NCI-H748 (cell line): ENCODE measurements around the gene TMEM131.
"Not testable (repeated sequence)": the region's sequence is repeated elsewhere in the genome, so short reads cannot be mapped to it uniquely, and the experiment has no call there.

Experiments
- DNase-seq: peaks from one replicate; lab custom pipeline; 2025; ENCODE audit not compliant: unreplicated experiment; lab: John Stamatoyannopoulos, UW

Gene TMEM131

DNA sequence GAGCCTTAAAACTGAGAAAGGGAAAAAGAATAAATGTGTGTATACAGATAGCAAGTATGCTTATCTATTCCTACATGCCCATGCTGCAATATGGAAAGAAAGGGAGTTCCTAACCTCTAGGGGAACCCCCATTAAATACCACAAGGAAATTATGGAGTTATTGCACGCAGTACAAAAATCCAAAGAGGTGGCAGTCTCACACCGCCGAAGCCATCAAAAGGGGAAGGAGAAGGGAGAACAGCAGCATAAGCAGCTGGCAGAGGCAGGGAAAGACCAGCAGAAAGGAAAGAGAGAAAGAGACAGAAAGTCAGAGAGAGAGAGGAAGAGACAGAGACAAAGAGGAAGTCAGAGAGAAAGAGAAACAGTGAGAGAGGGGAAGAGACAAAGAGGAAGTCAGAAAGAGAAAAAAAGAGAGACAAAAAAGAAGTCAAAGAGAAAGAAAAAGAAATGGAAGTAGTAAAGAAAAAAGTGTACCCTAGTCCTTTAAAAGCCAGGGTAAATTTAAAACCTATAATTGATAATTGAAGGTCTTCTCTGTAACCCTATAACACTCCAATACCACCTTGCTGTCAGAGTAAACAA lies 169.4 kb downstream of the TMEM131 start:
- DNase-seq = not testable (repeated sequence)

DNA sequence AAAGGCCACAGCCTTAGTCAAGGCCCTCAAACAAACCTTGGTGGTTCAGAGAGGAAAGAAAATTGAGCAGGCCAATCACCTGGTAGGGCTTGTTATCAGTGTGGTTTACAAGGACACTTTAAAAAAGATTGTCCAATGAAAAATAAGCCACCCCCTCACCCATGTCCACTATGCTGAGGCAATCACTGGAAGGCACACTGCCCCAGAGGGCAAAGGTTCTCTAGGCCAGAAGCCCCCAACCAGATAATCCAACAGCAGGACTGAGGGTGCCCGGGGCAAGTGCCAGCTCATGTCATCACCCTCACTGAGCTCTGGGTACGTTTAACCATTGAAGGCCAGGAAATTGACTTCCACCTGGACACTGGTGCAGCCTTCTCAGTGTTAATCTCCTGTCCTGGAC lies 171.7 kb downstream of the TMEM131 start:
- DNase-seq = not testable (repeated sequence)

DNA sequence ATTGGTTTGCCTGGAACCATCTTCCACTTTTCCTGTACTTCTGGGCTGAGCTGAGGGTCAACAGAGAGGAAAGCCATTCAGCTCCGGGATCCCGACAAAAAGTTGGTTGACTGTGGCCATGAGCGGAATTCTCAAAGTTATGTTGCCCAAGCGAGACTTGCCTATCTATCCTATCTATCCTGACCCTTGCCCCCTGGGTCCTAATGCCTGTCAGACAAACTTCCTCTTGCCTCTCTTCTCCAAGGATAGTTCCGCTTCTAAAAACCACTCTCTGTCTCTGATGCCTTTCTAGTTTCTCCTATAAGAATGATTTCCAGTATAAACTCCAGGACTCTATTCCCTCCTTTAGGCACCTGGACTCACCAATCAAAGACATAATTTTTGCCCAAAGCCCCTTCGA lies 173.9 kb downstream of the TMEM131 start:
- DNase-seq = not testable (repeated sequence)

DNA sequence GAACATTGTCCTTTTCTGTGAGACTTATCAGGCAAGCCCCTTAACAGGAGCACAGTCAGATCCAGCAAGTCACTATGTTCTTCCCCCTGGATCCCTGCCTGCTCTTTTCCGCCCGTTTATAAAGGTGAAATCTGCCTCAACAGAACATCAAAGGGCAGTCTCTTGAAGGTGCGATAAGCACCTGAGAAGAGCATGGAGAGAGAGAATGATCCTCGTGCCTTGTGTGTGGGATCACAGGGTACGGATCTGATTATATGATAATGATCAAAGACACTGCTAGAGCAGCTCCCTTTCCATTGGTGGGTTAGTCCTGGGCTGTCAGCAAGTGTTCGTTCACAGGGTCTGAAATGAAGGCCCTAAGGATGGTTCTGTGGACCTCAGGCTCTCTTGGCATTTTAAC lies 176.0 kb downstream of the TMEM131 start:
- DNase-seq = no peak

DNA sequence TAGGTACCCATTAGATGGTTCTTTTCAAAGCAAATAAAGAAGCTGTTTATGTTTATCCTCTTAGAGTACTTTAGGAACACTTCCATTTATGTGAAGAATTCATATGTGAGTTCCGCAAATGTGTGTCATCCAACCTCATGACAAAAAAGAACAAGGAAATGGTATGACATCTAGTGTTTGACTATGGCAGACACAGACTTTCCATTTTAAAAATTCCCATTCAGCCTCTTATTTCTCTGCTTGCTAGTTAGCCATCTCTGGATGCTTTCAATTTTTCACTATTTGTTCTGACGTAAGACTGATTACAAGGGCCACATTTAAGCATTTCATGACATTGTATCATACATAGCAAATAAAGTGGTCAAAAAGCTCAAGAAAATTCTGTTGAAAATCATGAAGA lies 179.3 kb downstream of the TMEM131 start:
- DNase-seq = no peak

DNA sequence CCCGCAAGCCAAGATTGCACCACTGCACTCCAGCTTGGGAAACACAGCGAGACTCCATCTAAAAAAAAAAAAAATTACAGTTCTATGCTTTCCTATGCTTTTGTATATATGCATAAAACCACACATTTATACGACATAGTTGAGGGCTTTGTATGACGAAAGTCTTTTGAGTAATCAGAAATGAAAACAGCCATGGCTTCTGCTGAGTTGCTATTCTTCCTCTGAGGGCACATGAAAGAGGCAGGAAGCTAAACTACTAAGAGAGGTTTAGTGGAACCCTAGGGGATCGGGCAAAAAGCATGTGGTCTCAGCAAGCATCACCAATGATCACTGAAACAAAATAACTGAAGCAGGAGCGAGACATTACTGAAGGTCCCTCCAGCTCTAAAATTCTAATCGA lies 182.8 kb downstream of the TMEM131 start:
- DNase-seq = no peak

DNA sequence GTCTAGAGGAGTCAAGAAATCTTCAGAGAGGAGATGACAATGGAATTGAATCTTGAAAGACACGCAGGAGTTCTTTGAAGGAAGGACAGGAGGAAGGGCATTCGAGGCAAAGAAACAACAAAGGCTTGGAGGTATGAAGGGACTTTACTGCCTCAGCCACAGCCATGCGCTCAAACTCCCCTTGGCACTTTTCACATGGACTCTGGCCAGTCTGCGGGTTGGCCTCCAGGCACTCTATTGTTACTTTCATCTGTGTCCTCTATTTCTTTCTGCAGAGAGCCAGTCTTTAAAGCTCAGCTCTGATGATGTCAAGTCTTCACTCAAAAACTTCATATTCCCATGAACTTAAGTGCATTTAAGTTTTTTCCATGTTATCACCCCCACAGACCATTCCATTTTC lies 186.9 kb downstream of the TMEM131 start:
- no peak for DNase-seq

DNA sequence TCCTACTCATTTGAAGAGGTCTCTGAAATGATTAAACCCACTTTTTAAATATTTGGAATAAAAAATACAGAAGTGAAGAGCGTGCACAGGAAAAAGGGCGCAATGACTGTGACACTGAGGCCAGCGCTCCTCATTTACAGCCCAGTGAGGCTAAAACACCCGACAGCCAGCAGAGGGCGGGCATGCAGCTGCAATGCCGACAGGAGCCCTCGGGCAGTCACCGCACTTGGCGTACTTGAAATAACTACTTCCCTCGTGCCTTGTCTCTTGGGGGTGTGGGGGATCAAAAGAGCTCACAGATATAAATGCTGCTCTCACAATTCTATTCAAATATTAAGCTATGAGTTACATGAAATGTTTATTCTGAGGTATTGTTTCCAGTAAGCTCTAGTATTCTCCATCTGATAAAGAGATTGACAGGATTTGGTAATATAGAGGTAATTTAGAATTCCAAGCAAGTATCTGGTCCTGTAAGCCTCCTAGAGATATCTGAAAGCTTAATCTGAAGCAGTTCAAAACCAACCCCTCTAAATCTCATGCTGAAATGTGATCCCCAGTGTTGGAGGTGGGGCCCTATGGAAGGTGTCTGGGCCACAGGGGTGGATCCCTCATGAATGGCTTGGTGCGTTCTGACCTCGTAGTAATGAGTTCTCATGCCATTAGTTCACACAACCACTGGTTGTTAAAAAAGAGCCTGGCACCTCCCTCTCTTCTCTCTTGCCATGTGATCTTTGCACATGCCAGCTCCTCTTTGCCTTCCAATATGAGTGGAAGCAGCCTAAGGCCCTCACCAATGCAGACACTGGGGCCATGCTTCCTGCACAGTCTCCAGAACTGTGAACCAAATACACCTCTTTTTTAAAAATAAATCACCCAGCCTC lies 188.8 kb downstream of the TMEM131 start:
- DNase-seq = peak; percentile 71

DNA sequence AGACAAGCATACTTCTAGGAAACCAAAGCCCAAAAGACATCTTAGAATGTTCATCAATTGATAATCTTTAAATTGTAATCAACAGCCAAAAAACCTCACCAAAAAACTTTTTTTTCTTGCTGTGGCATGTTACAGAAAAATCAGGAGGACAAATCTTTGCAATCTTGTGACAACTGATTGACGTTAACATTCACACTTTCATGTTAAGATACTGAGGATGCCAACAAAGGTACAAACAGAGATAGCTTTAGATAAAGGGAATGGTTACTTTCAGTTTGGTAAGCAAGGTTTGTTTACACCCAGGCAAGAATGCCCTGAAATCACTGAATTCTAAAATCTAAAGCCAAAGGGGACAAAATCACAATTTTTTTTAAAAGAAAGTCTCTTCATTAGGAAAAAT lies 190.0 kb downstream of the TMEM131 start:
- no peak for DNase-seq

DNA sequence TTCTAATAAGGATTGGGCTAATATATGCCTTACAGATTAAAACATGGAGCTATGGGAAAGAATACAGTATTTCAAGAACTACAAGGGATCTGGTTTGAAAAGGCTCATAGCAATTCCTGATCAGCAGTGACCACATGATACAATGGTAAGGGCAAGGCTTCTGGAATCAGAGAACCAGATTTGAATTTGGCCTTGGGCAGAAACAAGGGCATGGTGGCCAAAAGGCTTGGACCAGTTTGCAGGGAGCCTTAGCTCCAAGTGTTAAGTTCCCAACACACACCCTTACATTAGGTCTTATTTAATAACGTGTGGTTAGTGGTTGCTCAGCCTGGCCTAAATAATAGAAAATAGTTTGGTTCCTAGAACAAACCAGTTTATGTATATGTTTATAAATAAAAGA lies 194.7 kb downstream of the TMEM131 start:
- no peak for DNase-seq

DNA sequence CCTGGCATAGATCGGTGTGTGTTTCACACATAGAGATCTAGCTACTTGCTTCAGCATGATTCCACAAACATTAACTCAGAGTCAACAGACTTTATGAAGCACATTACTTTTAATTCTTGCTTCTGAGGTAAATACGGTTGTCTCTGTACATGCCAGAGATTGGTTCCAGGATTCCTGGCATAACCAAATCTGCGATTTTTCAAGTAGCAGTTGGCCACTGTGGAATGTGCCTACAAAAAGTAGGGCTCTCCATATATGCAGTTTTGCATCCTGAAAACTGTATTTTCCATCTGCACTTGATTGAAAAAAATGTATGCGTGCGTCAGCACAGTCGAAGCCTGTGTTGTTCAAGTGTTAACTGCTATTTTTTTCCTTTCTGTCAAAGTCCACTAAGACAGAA lies 197.3 kb downstream of the TMEM131 start:
- no peak for DNase-seq

DNA sequence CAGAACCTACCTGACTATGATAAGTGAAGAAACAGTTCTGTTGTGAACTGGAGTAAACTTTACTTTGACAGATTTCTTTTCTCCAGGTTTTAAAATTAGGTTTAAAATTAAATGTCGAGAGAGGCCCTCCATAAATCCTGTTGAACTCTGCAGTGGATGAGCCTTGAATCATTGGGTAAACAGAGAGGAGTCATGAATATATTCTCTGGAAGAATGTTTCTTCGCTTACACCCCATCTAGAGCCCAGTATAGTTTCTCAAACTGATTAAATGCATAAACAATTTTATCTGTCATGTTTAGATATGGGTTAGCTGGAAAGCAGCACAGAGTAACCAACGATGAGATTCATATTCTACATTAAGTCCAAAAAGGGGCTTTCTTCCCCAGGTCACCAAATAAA lies 198.4 kb downstream of the TMEM131 start:
- DNase-seq = no peak

DNA sequence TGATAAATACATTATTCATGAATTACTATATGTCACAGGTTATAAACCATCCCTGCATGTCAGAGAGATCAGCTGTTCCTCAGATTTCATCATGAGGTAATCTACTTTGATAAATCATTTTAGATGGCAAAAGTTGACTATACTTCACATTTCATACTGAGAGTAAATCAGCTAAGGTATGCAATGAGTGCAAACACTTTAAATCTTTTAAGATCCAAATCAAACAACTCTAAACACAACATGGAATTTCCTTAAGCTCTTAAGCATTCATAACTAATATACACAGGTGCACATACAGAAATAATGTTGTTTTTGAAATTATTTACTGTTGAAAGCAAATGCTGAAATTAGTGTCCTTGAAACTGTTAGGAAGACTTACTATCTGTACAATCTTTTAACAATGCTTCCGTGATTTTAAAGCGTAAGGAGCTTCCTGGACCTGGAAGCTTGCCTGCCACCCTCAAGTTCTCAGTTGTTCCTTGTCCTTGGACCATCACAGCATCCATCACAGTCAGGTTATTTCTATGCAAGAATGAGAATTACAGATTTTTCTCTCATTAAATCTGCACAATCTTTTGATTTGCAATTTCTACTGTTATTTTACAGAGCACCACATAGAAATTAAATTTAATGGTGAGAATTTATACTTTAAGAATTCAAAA lies 199.2 kb downstream of the TMEM131 start:
- DNase-seq = no peak

DNA sequence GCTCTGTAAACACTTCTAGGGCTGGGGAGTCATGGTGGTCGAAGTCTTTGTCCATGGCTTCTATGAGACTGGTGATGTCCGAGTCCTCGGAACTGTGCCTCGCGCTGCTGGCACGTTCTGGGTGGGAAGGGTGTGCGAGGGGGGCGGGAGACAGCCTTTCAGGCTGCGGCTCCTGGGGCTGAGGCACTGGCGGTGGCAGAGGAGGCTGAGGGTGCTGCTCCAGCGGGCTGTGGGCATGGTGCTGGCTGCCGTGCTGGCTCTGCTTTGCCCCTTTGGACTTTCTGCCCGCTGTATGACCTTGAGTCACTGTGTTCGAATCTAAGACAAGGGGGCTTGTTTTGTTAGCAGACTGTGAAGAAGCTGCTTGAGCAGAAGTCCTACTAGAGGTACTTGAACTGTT lies 203.3 kb downstream of the TMEM131 start:
- no peak for DNase-seq

DNA sequence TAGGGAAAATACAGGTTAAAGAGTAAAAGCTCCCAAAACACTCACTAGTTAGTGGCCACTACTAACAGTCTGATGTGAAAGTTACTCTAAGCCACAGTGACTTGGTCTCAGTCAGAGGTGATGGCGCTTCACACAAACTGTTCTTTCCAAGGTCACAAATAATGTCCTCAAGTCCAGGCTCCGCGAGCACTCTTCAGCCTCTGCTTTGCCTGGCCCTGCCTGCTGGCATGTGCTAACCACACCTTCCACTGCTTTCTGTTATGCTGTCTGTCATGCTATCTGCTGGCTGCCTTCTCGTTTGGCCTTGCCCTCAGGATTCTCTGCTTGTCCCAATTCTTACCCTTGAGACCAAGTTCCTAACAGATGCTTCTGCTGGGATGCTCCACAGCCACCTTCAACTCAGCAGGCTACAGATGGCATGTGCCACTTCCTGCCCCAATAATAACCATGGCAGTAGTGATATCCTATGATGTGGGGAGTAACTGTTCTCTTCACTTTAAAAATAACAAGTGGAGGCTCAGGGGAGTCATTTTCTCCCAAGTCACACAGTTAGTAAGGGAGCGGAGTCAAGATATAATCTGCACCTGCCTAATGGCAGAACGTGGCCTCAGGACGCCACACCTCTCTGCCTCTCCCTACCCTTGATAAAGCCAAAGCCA lies 206.6 kb downstream of the TMEM131 start:
- DNase-seq = no peak

DNA sequence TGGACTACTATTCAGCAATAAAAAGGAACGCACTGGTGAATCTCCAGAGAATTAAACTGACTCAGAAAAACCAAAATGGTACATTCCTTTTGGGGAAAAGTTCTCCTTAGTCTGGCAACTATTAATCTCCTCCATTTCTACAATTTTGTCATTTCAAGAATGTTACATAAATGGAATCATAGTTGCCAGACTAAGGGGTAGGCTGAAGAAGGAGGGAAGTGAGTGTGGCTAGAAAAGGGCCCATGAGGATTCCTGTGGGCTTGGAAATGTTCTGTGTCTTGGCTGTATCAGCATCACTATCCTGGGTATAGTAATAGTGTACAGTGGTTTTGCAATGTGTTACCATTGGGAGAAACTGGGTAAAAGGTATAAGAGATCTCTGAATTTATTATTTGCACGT lies 209.9 kb downstream of the TMEM131 start:
- no peak for DNase-seq

DNA sequence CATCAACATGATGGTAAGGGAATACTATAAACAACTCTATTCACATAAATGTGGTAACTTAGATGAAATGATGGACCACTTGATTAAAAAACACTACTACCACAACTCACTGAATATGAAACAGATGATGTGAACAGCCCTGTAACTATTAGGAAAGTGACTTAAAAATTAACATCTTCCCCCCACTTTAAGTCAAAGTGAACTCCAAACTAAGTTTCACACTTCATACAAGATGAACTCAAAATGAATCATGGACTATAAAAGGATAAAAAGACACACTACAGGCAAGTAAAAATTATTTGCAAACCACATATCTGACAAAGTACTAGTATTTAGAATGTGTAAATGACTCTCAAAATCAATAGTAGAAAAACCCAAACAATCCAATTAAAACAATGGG lies 210.8 kb downstream of the TMEM131 start:
- DNase-seq = no peak

DNA sequence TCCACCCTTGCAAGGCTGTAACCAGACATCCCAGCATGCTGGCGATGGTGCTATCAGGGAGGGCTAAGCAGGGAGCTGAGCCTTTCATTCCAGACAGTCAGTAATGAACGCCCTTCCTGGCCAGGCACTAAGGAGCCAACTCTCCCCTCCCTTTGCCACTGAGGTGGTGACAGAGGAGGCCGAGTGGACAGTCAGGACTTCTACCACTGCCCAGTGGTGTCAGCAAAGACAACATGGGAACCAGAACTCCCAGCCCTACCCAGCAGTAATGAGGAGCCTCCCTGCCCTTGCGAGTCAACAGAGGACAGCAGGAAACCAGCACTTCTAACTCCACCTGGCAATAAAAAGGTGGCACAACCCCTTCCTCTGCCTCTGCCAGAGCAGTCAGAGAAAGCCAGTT lies 213.8 kb downstream of the TMEM131 start:
- peak; percentile 77 for DNase-seq

DNA sequence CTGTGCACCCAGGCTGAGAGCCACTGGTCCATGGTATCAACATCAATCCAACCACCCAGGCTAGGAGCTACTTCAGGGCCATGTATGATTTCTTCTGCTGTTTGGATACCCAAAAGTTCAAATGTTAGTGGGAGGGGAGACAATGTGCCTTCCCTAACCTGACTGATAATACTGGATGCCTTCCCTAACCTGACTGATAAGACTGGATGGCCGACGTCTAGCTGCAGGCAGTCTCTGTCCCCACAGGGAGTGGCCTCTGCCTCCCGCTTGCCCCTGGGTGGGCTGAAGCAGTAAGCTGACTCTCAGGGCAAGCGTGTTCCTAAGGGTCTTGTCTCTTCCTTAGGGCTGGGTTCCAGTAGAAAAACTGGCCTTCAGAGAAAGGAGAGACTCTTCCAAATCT lies 216.6 kb downstream of the TMEM131 start:
- DNase-seq = no peak

DNA sequence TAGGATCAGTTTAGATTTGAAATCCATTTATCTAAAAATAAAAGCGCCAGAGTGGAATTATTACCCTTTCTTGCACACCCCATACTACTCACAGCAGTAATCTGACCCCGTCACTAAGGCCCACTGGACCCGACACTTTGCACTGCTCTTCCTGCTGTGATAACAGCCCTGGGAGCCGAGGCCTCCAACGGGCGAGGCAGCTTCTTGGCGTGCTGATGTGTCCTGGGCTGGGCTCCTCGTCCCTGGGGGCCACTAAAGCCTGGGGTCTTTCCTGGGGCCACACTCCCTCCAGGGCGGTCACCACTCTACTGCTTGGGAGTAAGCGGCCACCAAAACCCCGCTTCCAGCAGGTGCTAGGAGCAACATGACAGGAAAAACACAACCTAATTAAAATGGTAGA lies 220.7 kb downstream of the TMEM131 start:
- DNase-seq = no peak

DNA sequence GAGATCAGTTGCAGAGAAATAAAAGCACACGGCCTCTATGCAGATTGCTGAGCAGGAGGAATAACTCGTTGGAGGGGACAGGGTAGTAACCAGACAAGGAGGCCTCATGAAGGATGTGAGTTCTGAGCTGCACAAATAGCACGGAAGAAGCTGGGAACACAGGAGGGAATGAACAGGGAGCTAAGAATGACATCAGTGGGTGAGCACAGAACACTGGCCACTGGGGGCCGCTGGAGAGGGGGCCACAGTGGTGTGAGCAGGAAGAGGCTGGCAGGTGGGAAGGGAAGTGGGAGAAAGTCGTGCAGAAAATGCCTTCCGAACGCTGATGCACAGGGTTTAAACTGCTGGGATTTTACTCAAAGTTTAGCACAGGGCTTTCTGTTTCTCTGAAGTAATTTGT lies 221.3 kb downstream of the TMEM131 start:
- DNase-seq = no peak

DNA sequence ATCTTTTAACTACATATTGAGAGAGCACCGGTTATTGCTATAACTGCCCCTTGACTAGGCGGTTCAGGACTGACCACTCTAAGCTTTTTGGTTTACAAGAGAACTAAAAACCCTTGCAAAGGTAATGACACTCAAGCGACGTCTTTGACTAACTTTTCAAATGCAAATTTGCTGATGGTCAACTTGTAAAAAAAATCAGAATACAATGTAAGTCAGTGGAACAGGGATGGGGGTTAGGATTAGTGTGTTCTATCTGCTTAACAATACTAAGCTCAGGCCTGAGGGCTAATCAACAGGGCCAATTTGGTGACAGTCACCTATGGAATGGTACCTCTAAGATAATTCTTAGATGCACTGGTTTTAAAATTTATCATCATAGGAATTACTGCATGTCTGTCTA lies 225.3 kb downstream of the TMEM131 start:
- DNase-seq = no peak
